HepG2 (cell line): Measurements from ENCODE around the gene HYLS1. TPM values are rescaled to one million over a fixed set of nuclear protein-coding genes. Genes with fewer than 3 reads are reported as not detected.

Source experiments
- ATAC-seq: fragments of 200-7000 bp; cut with Tn5 transposase; 3 replicates; pipeline ENCODE4 v1.9.1; 2020; ENCODE audit warnings: mild to moderate bottlenecking, moderate library complexity
- BruUV-seq: library from RNA; stranded (reverse); fragments of 400-500 nt; replicated peaks from 2 replicates; lab custom pipeline; 2021; lab: Mats Ljungman, UMichigan
- CTCF ChIA-PET: fragments of 300-600 bp; formaldehyde crosslinking; extraction: SDS; loops from one replicate; lab custom pipeline; 2021; ENCODE audit warnings: low total read pairs, inconsistent platforms, low intra/inter-chr PET ratio; lab: Yijun Ruan, JAX
- POLR2A ChIA-PET: fragments of 350-600 bp; sonication (Branson Sonifier 250); formaldehyde crosslinking; loops from one replicate; lab custom pipeline; 2020; ENCODE audit warnings: antibody characterized with exemption, inconsistent platforms; lab: Yijun Ruan, JAX
- DNase-seq: peaks from one replicate; pipeline ENCODE4 v3.0.0-alpha.2; 2015; ENCODE audit warnings: low spot score
- FAIRE-seq: peaks from 3 replicates; lab custom pipeline; 2011; peaks lifted over from hg19 to GRCh38; lab: Jason Lieb, UNC
- H2AFZ ChIP-seq: one replicate; pipeline ENCODE4 v1.6.1; 2011; ENCODE audit warnings: low read length, inconsistent platforms
- H3K27ac ChIP-seq: fragments of 300-600 bp; 3 replicates; pipeline ENCODE4 v1.8.0; 2011; ENCODE audit warnings: mixed run types, mild to moderate bottlenecking, mixed read lengths, low read length, inconsistent platforms; ENCODE audit not compliant: insufficient read depth; ENCODE audit errors: extremely low read length
- H3K27me3 ChIP-seq, 2 experiments: fragments of 200-600 bp in 1 of 2; 2 replicates in 1 of 2; 3 replicates in 1 of 2; pipeline versions ENCODE4 v1.6.0 to v1.8.0; 2011; ENCODE audit warnings: low read length in 2 of 2, mild to moderate bottlenecking in 2 of 2, moderate library complexity in 2 of 2, inconsistent platforms in 1 of 2; ENCODE audit not compliant: insufficient read depth in 2 of 2, control insufficient read depth in 1 of 2
- H3K36me3 ChIP-seq, 2 experiments: fragments of 200-600 bp in 1 of 2; replicated peaks in 1 of 2; 2 replicates in 1 of 2; 3 replicates in 1 of 2; pipeline versions ENCODE4 v1.5.1 to v1.8.0; 2011; ENCODE audit warnings: low read length in 2 of 2, inconsistent platforms in 1 of 2; ENCODE audit not compliant: insufficient read depth in 2 of 2, control insufficient read depth in 1 of 2
- H3K4me1 ChIP-seq: 2 replicates; pipeline ENCODE4 v1.5.1; 2012; ENCODE audit warnings: low read length, inconsistent platforms; ENCODE audit not compliant: insufficient read depth
- H3K4me2 ChIP-seq: 2 replicates; pipeline ENCODE4 v1.6.0; 2011; ENCODE audit warnings: low read depth, low read length, inconsistent platforms
- H3K4me3 ChIP-seq, 3 experiments: fragments of 200-600 bp in 1 of 3; sonication (generic), shearing (Covaris generic) in 1 of 3; replicated peaks in 1 of 3; 2 replicates each; pipeline ENCODE4 v1.5.1; 2011 to 2016; ENCODE audit warnings: low read length in 3 of 3, inconsistent platforms in 2 of 3, low read depth in 2 of 3, mild to moderate bottlenecking in 2 of 3, control low read depth in 1 of 3, mixed read lengths in 1 of 3; ENCODE audit not compliant: insufficient read depth in 1 of 3
- H3K79me2 ChIP-seq: one replicate; pipeline ENCODE4 v1.6.1; 2011; ENCODE audit warnings: low read length, inconsistent platforms; ENCODE audit not compliant: insufficient read depth
- H3K9ac ChIP-seq: 2 replicates; pipeline ENCODE4 v1.6.0; 2011; ENCODE audit warnings: mild to moderate bottlenecking, low read depth, low read length, inconsistent platforms; ENCODE audit not compliant: insufficient read depth
- H3K9me3 ChIP-seq: 2 replicates; pipeline ENCODE4 v1.5.1; 2012; ENCODE audit warnings: mild to moderate bottlenecking, low read length
- H4K20me1 ChIP-seq: 2 replicates; pipeline ENCODE4 v1.6.0; 2011; ENCODE audit warnings: inconsistent platforms, mild to moderate bottlenecking, low read length, moderate library complexity; ENCODE audit not compliant: insufficient read depth
- ARID2 ChIP-seq: sonication (generic); formaldehyde crosslinking; IDR thresholded peaks from 2 replicates; pipeline ENCODE4 v1.8.1; 2022; ENCODE audit warnings: mild to moderate bottlenecking, missing genetic modification reagents, borderline replicate concordance
- ATF2 ChIP-seq: sonication (generic); formaldehyde crosslinking; IDR thresholded peaks from 2 replicates; pipeline ENCODE4 v1.4.0; 2020; ENCODE audit warnings: missing genetic modification reagents
- CENPT ChIP-seq: sonication (generic); formaldehyde crosslinking; IDR thresholded peaks from 2 replicates; pipeline ENCODE4 v1.8.0; 2022; ENCODE audit warnings: low read depth, mild to moderate bottlenecking, moderate library complexity, missing genetic modification reagents
- ETS1 ChIP-seq: sonication (generic); formaldehyde crosslinking; IDR thresholded peaks from 2 replicates; pipeline ENCODE4 v1.4.0; 2020; ENCODE audit warnings: missing genetic modification reagents
- FLYWCH1 ChIP-seq: sonication (generic); formaldehyde crosslinking; IDR thresholded peaks from 2 replicates; pipeline ENCODE4 v1.8.1; 2023; ENCODE audit warnings: mild to moderate bottlenecking, missing genetic modification reagents
- FOXO1 ChIP-seq: sonication (generic); formaldehyde crosslinking; IDR thresholded peaks from 2 replicates; pipeline ENCODE4 v1.4.0; 2020; ENCODE audit warnings: missing genetic modification reagents
- HOXA9 ChIP-seq: sonication (generic); formaldehyde crosslinking; IDR thresholded peaks from 2 replicates; pipeline ENCODE4 v1.8.1; 2022; ENCODE audit warnings: missing genetic modification reagents, mild to moderate bottlenecking, moderate library complexity, borderline replicate concordance
- KAT8 ChIP-seq: IDR thresholded peaks from 2 replicates; pipeline ENCODE4 v1.6.1; 2016; ENCODE audit warnings: missing genetic modification reagents, missing compliant biosample characterization
- KDM5A ChIP-seq: fragments of 200-600 bp; sonication (generic); IDR thresholded peaks from 2 replicates; pipeline ENCODE4 v1.7.0; 2018; ENCODE audit warnings: antibody characterized with exemption, mild to moderate bottlenecking, low read length, borderline replicate concordance
- MYC ChIP-seq: sonication (generic); formaldehyde crosslinking; IDR thresholded peaks from 2 replicates; pipeline ENCODE4 v1.9.0; 2021; ENCODE audit warnings: missing genetic modification reagents, borderline replicate concordance
- PHF8 ChIP-seq: sonication (generic); formaldehyde crosslinking; IDR thresholded peaks from 2 replicates; pipeline ENCODE4 v1.5.0; 2020; ENCODE audit warnings: missing genetic modification reagents
- PTBP1 ChIP-seq: fragments of 200-400 bp; formaldehyde crosslinking; IDR thresholded peaks from 2 replicates; pipeline ENCODE4 v1.6.1; 2018; ENCODE audit warnings: low read length, low read depth; ENCODE audit not compliant: poor library complexity, severe bottlenecking
- TEAD2 ChIP-seq: sonication (generic); formaldehyde crosslinking; IDR thresholded peaks from 2 replicates; pipeline ENCODE4 v1.9.0; 2021; ENCODE audit warnings: missing genetic modification reagents
- ZBTB4 ChIP-seq: sonication (generic); formaldehyde crosslinking; IDR thresholded peaks from 2 replicates; pipeline ENCODE4 v1.4.0; 2020; ENCODE audit warnings: missing genetic modification reagents, mild to moderate bottlenecking, borderline replicate concordance
- ZNF274 ChIP-seq: sonication (generic); formaldehyde crosslinking; IDR thresholded peaks from 2 replicates; pipeline ENCODE4 v1.5.1; 2020; ENCODE audit warnings: mild to moderate bottlenecking, missing genetic modification reagents
- ZNF276 ChIP-seq: sonication (generic); formaldehyde crosslinking; IDR thresholded peaks from 2 replicates; pipeline ENCODE4 v1.4.0; 2020; ENCODE audit warnings: mild to moderate bottlenecking, low read depth, missing genetic modification reagents
- ZNF879 ChIP-seq: sonication (generic); formaldehyde crosslinking; IDR thresholded peaks from 2 replicates; pipeline ENCODE4 v1.8.1; 2023; ENCODE audit warnings: missing genetic modification reagents
- WGBS: methylation state at CpG from one replicate; pipeline ENCODE4 v1.1.6; 2017; ENCODE audit warnings: low lambda C conversion rate; 5-methylcytosine and 5-hydroxymethylcytosine counted together
- in situ Hi-C: cut with HindIII; loops from 2 replicates; pipeline ENCODE4 v1.10.0; 2017; ENCODE audit warnings: low pct_unique_long_range_greater_than_20kb; ENCODE audit not compliant: extremely low pct_ligation_motif_present
- intact Hi-C: fragments of 100-400 bp; cut with micrococcal nuclease; formaldehyde crosslinking; loops from one replicate; pipeline ENCODE4 v1.10.0; 2022; ENCODE audit not compliant: unreplicated experiment
- polyA plus RNA-seq, 8 experiments: library from polyadenylated mRNA; depleted of rRNA in 3 of 8; stranded (reverse) in 7 of 8; unstranded in 1 of 8; fragments of >200 nt; fragmentation: Illumina TruSeq in 4 of 8; extraction: Trizol in 4 of 8; gene quantifications; 2 replicates each; pipeline versions ENCODE4 v1.2.1 to v1.2.3, GENCODE V29; 2011 to 2016; ENCODE audit warnings: low read depth in 4 of 8, missing spikeins in 1 of 8, mixed read lengths in 1 of 8; ENCODE audit not compliant: insufficient read depth in 1 of 8
- total RNA-seq, 5 experiments: library from RNA; depleted of rRNA; stranded (reverse); fragments of >200 nt; fragmentation: Illumina TruSeq; extraction: Trizol; gene quantifications; 2 replicates each; pipeline ENCODE4 v1.2.3, GENCODE V29; 2016; ENCODE audit warnings: low read depth in 1 of 5

The HYLS1 gene
- total and polyA plus RNA-seq, 2 of the 13 experiments (the other 11 are each of a cell fraction or from before 2014, with no cell fraction given), result 1.3 to 3.8 TPM

- Histone ChIP-seq H3K9ac (no peak overlapping the region), H3K36me3 (no peaks in the 10 kb centered on the region), H3K27ac (peak overlapping the region; percentile 45), H2AFZ (no peak overlapping the region), H3K9me3 (no peaks in the 10 kb centered on the region), H3K27me3 (no peaks in the 10 kb centered on the region), H3K4me2 (peak overlapping the region; percentile 67), H3K4me3 (peak overlapping the region; percentile 7 to 36 (median 15); a peak in 3 of 6 replicates), H4K20me1 (no peaks in the 10 kb centered on the region), H3K4me1 (peaks cover 66% of the 10 kb centered on the region), H3K79me2 (no peaks in the 10 kb centered on the region)
- BruUV-seq, result no TSS peak
- DNase-seq (peak; percentile 79), ATAC-seq (peak; percentile 90), FAIRE-seq (peak; percentile 80)
- in situ Hi-C loops (no loop called here), intact Hi-C loops (loop anchor here (2.0 kb wide), 1 partner anchor 18 kb away; no protein-coding TSS in a partner anchor)
- CTCF ChIA-PET, result no interaction called here
- WGBS, result 2% methylated on average over 6 of the region's 6 CpGs
- POLR2A ChIA-PET, result interaction anchor here (0.9 to 1.8 kb wide), 6 partner anchors 38 to 379 kb away, joined by 3 to 8 read pairs (median 4); partner anchors contain the start of genes DCPS and HYLS1
- peak; percentile 77 for TF ChIP-seq FOXO1 (CRISPR knock-in tag)
- no peak for TF ChIP-seq ARID2 (CRISPR knock-in tag)
- no peak for TF ChIP-seq KDM5A
- TF ChIP-seq MYC (CRISPR knock-in tag), result 0 out of 2 replicates have a peak, but pooled peaks have one; percentile 20
- TF ChIP-seq ZNF879 (CRISPR knock-in tag), result no peak
- TF ChIP-seq HOXA9, result no peak
- TF ChIP-seq ZNF274 (CRISPR knock-in tag), result no peak
- no peak for TF ChIP-seq FLYWCH1 (CRISPR knock-in tag)
- peak; percentile 70; the same call in 1 of the 2 replicates for TF ChIP-seq ATF2
- TF ChIP-seq CENPT, result no peak
- TF ChIP-seq ETS1 (CRISPR knock-in tag), result no peak
- no peak for TF ChIP-seq TEAD2 (CRISPR knock-in tag)
- 0 out of 2 replicates have a peak, but pooled peaks have one; percentile 46 for TF ChIP-seq ZBTB4 (CRISPR knock-in tag)
- TF ChIP-seq KAT8 (CRISPR knock-in tag), result peak; percentile 71
- no peak for TF ChIP-seq PTBP1
- TF ChIP-seq ZNF276 (CRISPR knock-in tag), result no peak
- TF ChIP-seq PHF8 (CRISPR knock-in tag), result peak; percentile 34; the same call in 1 of the 2 replicates
These were observed 37.8 kb downstream of the HYLS1 start for GRCh38 chr11:125925247-125925740.
